LNCaP clone FGC (cell line): Measurements from ENCODE around the gene PRAC1.

Source experiments
- DNase-seq: peaks from one replicate; pipeline ENCODE4 v3.0.0-alpha.2; 2011; ENCODE audit warnings: low read depth
- H3K4me3 ChIP-seq: 2 replicates; pipeline ENCODE4 v1.5.1; 2011; ENCODE audit warnings: mild to moderate bottlenecking, low read depth, low read length, control low read depth
- TF ChIP-seq, protein P1 (sequence below): IDR thresholded peaks from 2 replicates; pipeline ENCODE4 v1.5.1; 2012; ENCODE audit warnings: mild to moderate bottlenecking; ENCODE audit not compliant: control insufficient read depth, insufficient read depth; ENCODE audit errors: extremely low read depth

The PRAC1 gene

DNA sequence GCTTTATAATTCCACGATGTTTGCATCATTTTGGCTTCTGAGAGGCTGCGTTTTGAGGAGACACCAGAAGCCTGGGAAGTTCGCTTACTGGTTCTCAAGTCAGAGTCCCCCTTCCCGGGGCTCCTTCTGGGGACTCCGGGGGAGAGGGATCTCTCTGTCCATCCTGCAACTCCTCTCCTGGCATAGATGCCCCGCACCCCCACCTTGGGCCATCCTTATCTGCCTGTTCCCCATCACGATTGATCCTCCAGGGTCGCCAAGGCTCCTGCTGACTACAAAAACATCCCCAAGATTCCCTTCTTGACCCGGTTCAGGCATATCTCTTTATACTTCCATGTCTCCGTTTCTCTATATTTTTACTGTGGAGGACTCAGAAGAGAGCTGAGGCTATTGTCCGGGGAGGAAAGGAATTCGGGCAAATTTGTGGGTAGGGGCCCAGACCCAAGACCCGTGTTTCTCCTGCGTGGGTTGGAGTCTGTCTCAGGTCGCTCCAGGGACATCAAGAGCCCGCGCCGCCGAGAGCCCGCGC is 24.7 kb upstream of the PRAC1 start:
- peak overlapping the region; percentile 56 for H3K4me3 ChIP-seq
- TF ChIP-seq, protein P1, sequence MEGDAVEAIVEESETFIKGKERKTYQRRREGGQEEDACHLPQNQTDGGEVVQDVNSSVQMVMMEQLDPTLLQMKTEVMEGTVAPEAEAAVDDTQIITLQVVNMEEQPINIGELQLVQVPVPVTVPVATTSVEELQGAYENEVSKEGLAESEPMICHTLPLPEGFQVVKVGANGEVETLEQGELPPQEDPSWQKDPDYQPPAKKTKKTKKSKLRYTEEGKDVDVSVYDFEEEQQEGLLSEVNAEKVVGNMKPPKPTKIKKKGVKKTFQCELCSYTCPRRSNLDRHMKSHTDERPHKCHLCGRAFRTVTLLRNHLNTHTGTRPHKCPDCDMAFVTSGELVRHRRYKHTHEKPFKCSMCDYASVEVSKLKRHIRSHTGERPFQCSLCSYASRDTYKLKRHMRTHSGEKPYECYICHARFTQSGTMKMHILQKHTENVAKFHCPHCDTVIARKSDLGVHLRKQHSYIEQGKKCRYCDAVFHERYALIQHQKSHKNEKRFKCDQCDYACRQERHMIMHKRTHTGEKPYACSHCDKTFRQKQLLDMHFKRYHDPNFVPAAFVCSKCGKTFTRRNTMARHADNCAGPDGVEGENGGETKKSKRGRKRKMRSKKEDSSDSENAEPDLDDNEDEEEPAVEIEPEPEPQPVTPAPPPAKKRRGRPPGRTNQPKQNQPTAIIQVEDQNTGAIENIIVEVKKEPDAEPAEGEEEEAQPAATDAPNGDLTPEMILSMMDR = no peak
- DNase-seq = no peak

DNA sequence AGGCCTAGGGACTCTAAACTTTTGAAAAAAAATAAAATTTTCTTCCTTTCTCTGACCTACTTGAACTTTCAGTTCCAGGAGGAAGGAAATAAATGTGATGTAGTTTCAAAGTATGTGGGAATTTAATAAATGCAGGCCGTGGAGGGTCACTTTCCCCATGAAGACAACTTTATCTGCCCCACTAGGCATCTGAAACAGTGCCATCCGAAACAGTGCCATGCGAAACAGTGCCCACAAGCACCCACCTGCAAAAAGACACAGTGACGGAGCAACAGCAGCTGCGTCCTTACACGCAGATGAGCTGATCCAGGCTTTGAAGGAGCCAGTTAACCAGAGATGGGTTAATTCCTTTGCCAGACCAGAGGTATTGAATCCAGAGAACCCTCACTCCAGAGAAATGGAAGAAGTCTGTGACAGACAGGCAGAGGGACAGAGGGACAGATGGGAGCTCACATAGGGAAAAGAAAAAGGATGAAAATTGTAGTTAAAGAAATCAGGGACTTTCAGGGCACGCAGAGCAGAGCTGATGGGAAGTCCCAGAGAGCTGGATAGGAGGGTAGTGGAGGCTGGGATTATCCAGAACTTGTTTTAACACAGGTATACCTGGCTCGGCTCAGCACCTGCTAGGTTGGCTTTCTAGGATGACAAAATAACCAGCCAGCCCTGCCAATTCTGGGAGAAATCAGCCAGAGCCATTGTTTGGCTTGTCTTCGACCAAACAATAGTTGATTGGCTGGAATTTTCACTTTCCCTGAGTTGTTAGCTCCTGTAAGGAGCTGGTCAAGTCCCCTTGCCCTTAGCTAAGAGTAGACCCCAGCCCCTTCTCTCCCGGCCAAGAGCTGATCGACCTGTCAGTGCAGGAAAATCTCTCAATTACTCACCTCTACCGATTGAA is 23.3 kb upstream of the PRAC1 start:
- TF ChIP-seq, protein P1 = no peak
- H3K4me3 ChIP-seq = peak overlapping the region; percentile 56
- peak; percentile 96 for DNase-seq

DNA sequence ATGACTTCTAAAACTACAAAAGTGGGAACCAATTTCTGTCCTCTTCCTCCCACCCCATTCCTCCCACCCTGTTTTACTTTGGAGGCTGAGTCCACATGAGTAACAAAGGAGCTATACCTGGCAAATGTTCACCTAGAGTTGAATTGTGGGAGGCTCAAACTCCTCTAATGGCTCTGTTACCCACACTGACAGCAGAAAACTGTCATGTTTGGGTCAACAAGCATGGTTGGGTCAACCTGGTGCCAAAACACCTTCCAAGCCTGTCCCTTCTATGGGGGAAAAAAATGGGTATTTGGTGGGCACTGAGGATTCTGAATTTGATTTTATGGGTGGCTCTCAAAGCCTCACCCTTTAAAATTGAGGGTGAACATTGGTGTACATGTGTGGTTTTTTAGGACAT is 18.2 kb upstream of the PRAC1 start:
- DNase-seq = no peak
- TF ChIP-seq, protein P1 = no peak
- H3K4me3 ChIP-seq = no peak overlapping the region

DNA sequence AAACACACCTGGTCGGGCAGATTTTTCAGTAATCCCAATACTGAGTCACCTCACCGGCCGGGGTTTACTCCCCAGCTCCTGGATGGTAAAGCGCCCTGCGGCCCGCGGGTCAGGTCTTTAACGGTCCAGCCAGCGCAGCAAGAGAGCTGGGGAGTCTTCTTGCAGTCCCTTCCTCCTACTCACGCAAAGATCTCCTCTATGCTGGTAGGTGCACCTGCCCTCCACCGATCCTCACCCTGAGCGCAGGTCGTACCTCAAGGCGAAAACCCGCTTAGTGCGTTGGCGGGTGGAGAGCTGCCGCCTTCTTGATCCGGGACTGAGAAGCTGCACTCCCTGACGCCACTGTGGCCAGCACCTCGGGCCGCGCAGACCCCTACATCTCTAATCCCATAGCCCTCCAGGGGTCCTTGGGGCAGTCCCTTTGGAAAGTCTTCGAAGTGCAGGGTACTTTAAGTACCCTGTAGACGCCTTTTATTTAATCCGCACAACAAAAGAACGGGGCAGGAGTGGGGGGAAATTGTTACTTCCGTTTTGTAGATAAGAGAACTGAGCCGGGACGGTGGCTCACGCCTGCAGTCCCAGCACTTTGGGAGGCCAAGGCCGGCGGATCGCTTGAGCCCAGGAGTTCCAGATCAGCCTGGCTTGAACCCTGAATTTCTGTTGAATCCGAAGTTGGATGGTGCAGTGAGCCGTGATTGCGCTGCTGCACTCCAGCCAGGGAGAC is 16.6 kb upstream of the PRAC1 start:
- DNase-seq = no peak
- TF ChIP-seq, protein P1 = no peak
- H3K4me3 ChIP-seq = no peak overlapping the region

DNA sequence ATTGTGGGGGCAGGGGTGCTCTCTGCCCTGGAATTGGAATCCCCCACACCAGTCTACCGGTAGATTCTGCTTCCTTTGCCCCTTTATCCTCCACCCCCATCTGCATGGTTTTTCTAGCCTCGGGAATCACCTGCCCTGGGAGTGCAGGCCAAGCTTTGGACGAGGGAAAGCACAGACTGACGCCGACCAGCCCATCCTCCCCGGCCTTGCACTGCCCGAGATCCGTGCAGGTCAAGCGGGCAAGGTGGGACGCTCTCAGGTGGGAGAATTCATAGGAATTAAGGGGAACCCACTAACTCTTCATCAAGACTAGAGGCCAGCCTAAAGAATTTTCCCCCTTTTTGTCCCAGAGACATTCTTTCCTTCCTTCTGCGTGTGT is 16.1 kb upstream of the PRAC1 start:
- no peak overlapping the region for H3K4me3 ChIP-seq
- DNase-seq = no peak
- TF ChIP-seq, protein P1 = no peak

DNA sequence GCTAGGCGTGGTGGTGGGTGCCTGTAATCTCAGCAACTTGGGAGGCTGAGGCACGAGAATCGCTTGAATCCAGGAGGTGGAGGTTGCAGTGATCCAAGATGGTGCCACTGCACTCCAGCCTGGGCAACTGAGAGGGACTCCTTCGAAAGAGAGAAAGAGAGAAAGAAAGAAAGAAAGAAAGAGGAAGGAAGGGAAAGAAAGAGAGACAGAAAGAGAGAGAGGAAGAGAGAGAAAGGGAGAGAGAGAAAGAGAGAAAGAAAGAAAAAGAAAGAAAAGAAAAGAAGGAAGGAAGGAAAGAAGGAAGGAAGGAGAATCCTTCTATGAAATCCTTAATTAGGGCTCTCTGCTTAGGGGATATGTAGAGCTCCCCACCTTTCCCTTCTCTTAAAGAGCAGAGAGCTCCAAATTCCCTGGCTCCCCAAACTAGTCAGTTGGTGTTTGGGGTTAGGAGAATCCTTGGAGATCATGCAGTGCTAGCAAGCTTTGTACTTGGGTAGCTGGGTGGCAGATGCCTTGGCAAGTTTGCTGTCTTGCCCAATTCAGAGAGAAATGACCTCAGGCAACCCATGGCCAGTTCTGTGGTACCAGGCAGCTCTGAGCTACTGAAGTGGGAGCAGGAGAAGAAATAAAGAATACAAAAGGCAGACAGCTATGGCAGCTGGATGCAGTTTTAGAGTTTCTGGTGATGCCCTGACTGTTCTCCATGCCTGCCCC is 15.2 kb upstream of the PRAC1 start:
- TF ChIP-seq, protein P1 = no peak
- no peak overlapping the region for H3K4me3 ChIP-seq
- DNase-seq = no peak
